Choroid plexus epithelial cell (primary cell): Measurements from ENCODE around the gene B3GALT6.

Experiments used
- DNase-seq: peaks from one replicate; pipeline ENCODE4 v3.0.0-alpha.2; 2010; ENCODE audit warnings: low read depth
- H3K4me3 ChIP-seq: 2 replicates; pipeline ENCODE4 v1.5.1; 2011; ENCODE audit warnings: low read depth, mild to moderate bottlenecking, control low read depth, low read length, moderate library complexity
- CTCF ChIP-seq: conservative IDR thresholded peaks from 2 replicates; pipeline ENCODE4 v1.5.1; 2011; ENCODE audit warnings: low read depth, mild to moderate bottlenecking, control low read depth, inconsistent platforms, low read length, moderate library complexity

Gene B3GALT6

GRCh38 chr1:1215080-1215676 lies 16.9 kb upstream of the B3GALT6 start:
- DNase-seq, result peak; percentile 22
- no peak for TF ChIP-seq CTCF
- no peak overlapping the region for H3K4me3 ChIP-seq

GRCh38 chr1:1215881-1216605 lies 16.0 kb upstream of the B3GALT6 start:
- no peak for TF ChIP-seq CTCF
- DNase-seq, result no peak
- H3K4me3 ChIP-seq, result no peak overlapping the region

GRCh38 chr1:1216770-1217620 lies 15.0 kb upstream of the B3GALT6 start:
- DNase-seq, result no peak
- no peak for TF ChIP-seq CTCF
- no peak overlapping the region for H3K4me3 ChIP-seq

- DNase-seq, result peak; percentile 75
- TF ChIP-seq CTCF, result no peak
- H3K4me3 ChIP-seq, result no peak overlapping the region
These were observed 14.2 kb upstream of the B3GALT6 start for GRCh38 chr1:1217621-1218523.

- DNase-seq, result no peak
- H3K4me3 ChIP-seq, result no peak overlapping the region
- no peak for TF ChIP-seq CTCF
These were observed 13.4 kb upstream of the B3GALT6 start for GRCh38 chr1:1218524-1219200.

GRCh38 chr1:1219341-1219740 lies 12.7 kb upstream of the B3GALT6 start:
- no peak for DNase-seq
- no peak overlapping the region for H3K4me3 ChIP-seq
- no peak for TF ChIP-seq CTCF
